GM18520 (cell line): ENCODE data around the gene GATC.
"Not testable (repeated sequence)": the region's sequence is repeated elsewhere in the genome, so short reads cannot be mapped to it uniquely, and the experiment has no call there.

ENCODE experiments used
- ATAC-seq: cut with Tn5 transposase; IDR thresholded peaks from one replicate; pipeline ENCODE4 v1.9.1; 2021; ENCODE audit not compliant: unreplicated experiment

The GATC gene

GRCh38 chr12:120432772-120433525, 13.3 kb upstream of the GATC start:
- ATAC-seq: no peak

- peak; percentile 97 for ATAC-seq
Measured at GRCh38 chr12:120437735-120438494, 8.3 kb upstream of the GATC start, which contains the start of gene COX6A1. Gene COX6A1, plus strand, starts transcription at chr12:120438113. Its CDS starts 14 bp downstream, at chr12:120438127.

DNA sequence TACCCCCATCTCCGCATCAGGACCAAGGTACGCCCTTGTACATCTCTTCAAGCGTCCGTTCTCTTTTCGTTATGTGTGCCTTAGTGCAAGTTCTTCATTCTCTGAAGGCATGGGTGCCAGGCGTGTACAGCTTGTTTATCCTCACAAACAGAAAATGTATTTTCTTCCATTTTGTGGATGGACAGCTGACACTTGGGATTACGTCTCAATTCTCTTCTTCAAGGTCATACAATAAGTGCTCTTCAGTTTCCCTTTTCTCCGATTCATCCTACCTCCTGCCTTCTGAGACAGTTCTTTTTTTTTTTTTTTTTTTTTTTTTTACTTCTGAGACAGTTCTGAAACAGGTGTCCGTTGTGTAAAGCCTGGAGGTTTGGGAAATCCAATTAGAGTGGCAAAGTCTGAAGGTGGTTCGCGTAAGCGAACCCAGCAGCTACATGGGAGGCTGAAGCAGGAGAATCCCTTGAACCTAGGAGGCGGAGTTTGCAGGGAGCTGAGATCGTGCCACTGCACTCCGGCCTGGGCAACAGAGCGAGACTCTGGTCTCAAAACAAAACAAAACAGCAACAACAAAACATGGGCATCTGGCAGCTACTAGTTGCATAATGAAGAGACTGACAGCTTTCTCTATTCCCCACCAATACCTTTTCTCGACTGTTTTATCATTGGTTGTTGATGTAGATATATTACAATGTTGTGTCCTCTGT, 7.6 kb upstream of the GATC start:
- ATAC-seq: no peak

DNA sequence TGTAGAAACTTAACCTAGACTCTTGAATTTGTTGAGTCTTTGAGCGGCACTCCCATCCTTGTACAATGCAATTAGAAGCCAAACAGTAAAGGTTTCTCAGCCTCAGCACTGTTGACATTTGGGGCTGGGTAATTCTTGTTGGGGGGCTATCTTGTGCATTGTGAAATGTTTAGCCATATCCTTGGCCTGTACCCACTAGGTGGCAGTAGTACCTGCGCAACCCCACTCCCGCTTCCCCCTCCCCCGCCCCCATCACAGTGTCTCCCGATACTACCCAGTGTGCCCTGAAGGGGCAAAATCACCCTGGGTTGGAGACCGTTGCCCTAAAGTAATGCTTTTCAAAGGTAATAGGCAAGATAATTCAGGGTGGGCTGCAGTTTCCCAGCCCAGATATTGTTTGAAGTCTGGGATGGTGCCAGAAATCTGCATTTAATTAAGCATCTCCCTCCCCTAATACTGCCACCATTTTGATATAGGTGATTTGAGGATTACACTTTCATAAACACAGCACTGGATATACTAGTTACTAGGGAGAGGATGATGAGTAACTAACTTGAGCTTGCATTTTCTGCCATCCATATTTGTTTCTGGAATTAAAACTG, 6.5 kb upstream of the GATC start:
- no peak for ATAC-seq

DNA sequence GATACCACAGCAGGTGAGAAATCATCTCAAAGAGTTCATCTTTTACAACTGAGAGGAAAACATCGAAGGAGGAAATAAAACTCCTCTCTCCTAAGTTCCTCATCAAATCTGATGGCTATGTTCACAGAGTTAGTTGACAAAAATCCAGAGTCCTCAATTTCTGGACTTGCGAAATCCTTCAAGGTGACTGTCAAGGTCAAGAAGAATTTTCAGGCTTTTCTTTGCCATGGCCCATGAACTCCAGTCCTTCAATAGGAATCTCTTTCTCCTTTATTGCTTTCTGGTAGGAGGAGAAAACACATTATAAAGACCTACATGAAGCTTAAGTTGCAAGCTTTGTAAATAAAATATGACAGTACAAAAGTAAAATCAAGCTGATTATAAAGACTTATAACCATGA, 1.6 kb upstream of the GATC start:
- no peak for ATAC-seq

- ATAC-seq: not testable (repeated sequence)
Measured at GRCh38 chr12:120446844-120447178, 567 bp downstream of the GATC start.

- no peak for ATAC-seq
Measured at GRCh38 chr12:120447992-120448391, 1.7 kb downstream of the GATC start.

DNA sequence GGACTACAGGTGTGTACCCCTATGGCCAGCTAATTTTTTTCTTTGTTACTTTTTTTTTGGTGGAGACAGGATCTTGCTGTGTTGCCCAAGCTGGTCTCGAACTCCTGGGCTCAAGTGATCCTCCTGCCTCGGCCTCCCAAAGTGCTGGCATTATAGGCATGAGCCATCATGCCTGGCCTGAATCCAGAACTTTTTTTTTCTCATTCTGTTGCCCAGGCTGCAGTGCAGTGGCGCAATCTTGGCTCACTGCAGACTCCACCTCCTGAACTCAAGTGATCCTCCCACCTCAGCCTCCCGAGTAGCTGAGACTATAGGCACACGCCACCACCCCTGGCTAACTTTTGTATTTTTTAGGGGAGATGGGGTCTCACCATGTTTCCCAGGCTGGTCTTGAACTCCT, 6.3 kb downstream of the GATC start:
- ATAC-seq: not testable (repeated sequence)

GRCh38 chr12:120453060-120453750, 7.0 kb downstream of the GATC start:
- no peak for ATAC-seq

GRCh38 chr12:120453977-120454376, 7.7 kb downstream of the GATC start:
- no peak for ATAC-seq

DNA sequence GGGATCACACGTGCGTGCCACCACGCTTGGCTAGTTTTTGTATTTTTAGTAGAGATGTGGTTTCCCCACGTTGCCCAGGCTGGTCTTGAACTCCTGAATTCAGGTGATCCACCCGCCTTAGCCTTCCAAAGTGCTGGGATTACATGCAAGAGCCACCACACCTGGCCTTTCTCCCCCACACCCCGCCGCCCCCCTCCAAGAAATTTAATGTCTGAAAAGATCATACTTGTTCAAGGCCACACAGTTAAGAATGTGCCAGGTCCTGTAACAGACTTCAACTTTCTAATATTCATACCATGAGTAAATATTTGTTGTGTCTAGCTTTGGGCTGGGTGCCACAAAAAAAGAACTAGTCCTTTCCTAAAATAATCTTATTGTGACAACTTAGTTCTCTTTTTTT, 9.1 kb downstream of the GATC start:
- ATAC-seq: no peak

DNA sequence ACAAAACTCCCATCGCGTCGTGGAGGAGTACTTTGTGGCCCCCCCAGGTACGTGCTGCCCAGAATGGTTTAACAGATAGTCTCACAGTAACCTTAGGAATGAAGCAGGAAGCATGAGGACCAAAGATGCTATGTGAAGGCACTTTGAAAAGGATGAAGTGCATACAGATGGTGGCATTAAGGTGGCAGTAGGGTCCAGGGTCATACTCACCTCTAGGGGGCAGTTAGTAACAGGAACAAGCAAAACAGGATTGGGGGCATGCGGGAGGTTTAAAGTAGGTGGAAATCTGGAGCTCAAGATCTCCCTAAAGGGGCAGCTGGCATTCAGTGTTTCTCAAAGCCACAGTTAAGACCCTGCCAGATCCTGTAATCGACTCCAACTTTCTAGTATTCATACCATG, 10.9 kb downstream of the GATC start:
- ATAC-seq: no peak

GRCh38 chr12:120460157-120460556, 13.9 kb downstream of the GATC start:
- ATAC-seq: no peak

DNA sequence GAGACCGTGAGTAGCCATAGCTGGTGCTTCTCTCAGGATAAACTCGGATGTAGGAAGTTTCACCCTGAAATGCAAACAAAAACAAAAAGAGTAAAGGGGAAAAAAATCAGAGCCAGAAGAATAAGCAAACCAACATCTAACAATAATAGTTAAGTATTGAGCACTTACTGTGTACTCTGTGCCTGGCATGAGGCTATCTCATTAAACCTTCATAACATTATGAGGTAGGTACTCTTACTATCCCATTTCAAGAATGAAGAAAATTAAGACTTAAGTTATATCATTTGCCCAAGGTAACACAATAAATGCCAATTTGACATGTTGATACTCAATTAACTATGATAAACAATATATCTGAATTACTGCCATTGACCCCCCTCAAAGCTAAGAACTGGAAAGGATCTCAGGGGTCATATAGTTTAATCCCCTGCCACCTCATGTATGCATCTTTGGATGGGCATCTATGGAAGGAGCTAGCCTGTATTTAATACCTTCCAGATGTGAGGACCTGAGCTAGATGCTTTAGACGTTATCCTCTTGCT, 15.9 kb downstream of the GATC start:
- ATAC-seq: no peak

- ATAC-seq: no peak
Measured at GRCh38 chr12:120463712-120464111, 17.5 kb downstream of the GATC start.

DNA sequence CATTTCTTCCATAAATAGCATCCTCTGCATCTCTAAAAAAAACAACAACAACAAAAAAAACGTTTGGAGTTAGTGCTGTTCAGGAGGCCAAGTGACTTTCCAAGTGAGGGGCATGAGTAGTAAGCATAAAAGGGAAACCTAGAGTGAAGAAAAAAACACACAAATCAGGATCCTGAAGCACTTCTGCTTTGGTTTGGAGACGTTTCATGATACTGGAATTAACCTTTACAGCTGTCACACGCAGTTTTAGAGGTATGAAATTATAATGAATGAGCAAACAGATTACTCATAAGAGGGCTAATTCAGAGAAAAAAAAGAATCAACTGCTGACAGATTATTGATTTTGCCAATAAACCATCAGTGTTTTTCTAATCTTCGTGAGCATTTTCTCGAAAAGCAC, 19.5 kb downstream of the GATC start:
- no peak for ATAC-seq

DNA sequence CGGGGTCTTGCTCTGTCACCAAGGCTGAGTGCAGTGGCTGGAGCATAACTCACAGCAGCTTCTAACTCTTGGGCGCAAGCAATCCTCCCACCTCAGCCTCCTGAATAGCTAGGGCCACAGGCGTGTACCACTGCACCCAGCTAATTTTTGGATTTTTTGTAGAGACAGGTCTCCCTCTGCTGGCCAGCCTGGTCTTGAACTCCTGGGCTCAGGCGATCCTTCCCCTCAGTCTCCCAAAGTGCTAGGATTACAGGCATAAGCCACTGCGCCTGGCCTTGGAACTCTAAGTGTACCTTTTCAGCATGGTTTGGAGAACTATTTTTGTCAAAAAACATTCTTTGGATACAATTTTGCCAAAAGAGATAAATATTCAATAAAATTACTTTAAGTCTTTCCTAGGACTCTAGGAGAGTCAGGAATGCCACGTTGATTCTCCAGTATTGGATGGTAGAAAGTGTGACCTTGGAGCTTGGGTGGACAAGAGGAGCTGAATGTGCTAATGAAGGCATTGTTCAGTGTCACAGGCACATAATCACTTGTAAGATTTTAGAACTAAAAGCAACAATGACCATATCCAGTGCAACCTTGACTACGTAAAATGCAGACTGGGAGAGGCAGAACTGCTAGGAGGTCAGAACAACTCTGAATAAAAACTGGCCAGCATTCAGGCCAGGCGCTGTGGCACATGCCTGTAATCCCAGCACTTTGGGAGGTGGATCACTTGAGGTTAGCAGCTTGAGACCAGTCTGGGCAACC, 20.5 kb downstream of the GATC start:
- ATAC-seq: no peak

- no peak for ATAC-seq
Measured at GRCh38 chr12:120467439-120467838, 21.2 kb downstream of the GATC start.

- no peak for ATAC-seq
Measured at GRCh38 chr12:120468325-120468820, 22.1 kb downstream of the GATC start.
